Gastrocnemius medialis (tissue), 4 donors: Measurements from ENCODE around the gene ELMO2. TPM values are rescaled to one million over a fixed set of nuclear protein-coding genes. Genes with fewer than 3 reads are reported as not detected.
"Not testable (repeated sequence)": the region's sequence is repeated elsewhere in the genome, so short reads cannot be mapped to it uniquely, and the experiment has no call there.

Experiments
- ATAC-seq, 2 donors: fragments of 150-250 bp; one replicate each; pipeline ENCODE4 v1.9.1; 2016
- DNase-seq, 2 donors: peaks; one replicate each; pipeline ENCODE4 v3.0.0-alpha.2; 2019
- H3K27ac ChIP-seq, 4 donors: fragments of 200-600 bp; sonication (generic); 1 replicate in 1 of 4; 2 replicates in 3 of 4; pipeline ENCODE4 v1.5.1; 2016 to 2018; ENCODE audit warnings: mild to moderate bottlenecking in 2 of 4, moderate library complexity in 1 of 4
- H3K27me3 ChIP-seq, 3 donors: fragments of 200-600 bp; sonication (generic) in 2 of 3; 1 replicate in 1 of 3; 2 replicates in 2 of 3; pipeline versions ENCODE4 v1.5.1 to v1.6.0; 2016 to 2019; ENCODE audit warnings: mild to moderate bottlenecking in 1 of 3, moderate library complexity in 1 of 3
- H3K36me3 ChIP-seq, 2 donors: fragments of 200-600 bp; sonication (generic) in 1 of 2; one replicate each; pipeline ENCODE4 v1.5.1; 2017 to 2018
- H3K4me1 ChIP-seq, 2 donors: fragments of 200-600 bp; sonication (generic) in 1 of 2; one replicate each; pipeline ENCODE4 v1.5.1; 2016 to 2017; ENCODE audit warnings: mild to moderate bottlenecking in 2 of 2
- H3K4me3 ChIP-seq, 4 donors: fragments of 200-600 bp; sonication (generic) in 3 of 4; 1 replicate in 1 of 4; 2 replicates in 3 of 4; pipeline ENCODE4 v1.5.1; 2016 to 2019; ENCODE audit warnings: mild to moderate bottlenecking in 2 of 4
- H3K9me3 ChIP-seq, 3 donors: fragments of 200-600 bp; sonication (generic) in 2 of 3; 1 replicate in 1 of 3; 2 replicates in 2 of 3; pipeline ENCODE4 v1.5.1; 2016 to 2019
- CTCF ChIP-seq, 5 experiments: fragments of 450-650 bp in 3 of 5; fragments of 200-600 bp in 2 of 5; sonication (generic) in 2 of 5; IDR thresholded peaks in 4 of 5; conservative IDR thresholded peaks in 1 of 5; 1 replicate in 4 of 5; 2 replicates in 1 of 5; pipeline ENCODE4 v1.5.1; 2016 to 2019; ENCODE audit warnings: antibody characterized with exemption in 5 of 5, mild to moderate bottlenecking in 3 of 5, moderate library complexity in 3 of 5
- POLR2A ChIP-seq, 2 donors: fragments of 450-650 bp; IDR thresholded peaks; one replicate each; pipeline ENCODE4 v1.6.1; 2017; ENCODE audit warnings: antibody characterized with exemption in 2 of 2, mild to moderate bottlenecking in 2 of 2, moderate library complexity in 2 of 2
- in situ Hi-C, 4 donors: fragments of 200-750 bp; cut with MboI; loops; one replicate each; pipeline versions ENCODE4 v1.15.0 to v1.8.0; 2017; ENCODE audit warnings: low sequenced_read_pairs in 4 of 4
- intact Hi-C: fragments of 100-400 bp; cut with DNase I; formaldehyde crosslinking; loops from one replicate; pipeline ENCODE4 v1.15.1; 2023; ENCODE audit warnings: low total_unique reads
- total RNA-seq, 4 donors: library from RNA; depleted of rRNA; stranded (reverse); fragments of >200 nt; gene quantifications; one replicate each; pipeline versions ENCODE4 v1.1.0 to v1.2.3, GENCODE V29; 2016

The ELMO2 gene
- total RNA-seq, 4 donors from 2014 or later: 47.6 to 67.5 (median 53.6) TPM

- no peaks in the 10 kb centered on the region for H3K27me3 ChIP-seq
- intact Hi-C loops (no loop called here), in situ Hi-C loops (no loop called here)
- TF ChIP-seq CTCF (IDR thresholded peaks at IDR 0.05 in 4 of 5, conservative IDR thresholded peaks at IDR 0.05 in 1 of 5) (no peak), POLR2A (IDR thresholded peaks at IDR 0.05) (no peak)
- H3K4me1 ChIP-seq: no peaks in the 10 kb centered on the region
- H3K4me3 ChIP-seq: no peak overlapping the region
- H3K36me3 ChIP-seq: peaks cover 0 to 99% of the 10 kb centered on the region in 2 donors
- peak overlapping the region in 2 of 4 donors; percentile 28 to 33 for H3K27ac ChIP-seq
- no peaks in the 10 kb centered on the region for H3K9me3 ChIP-seq
- no peak for ATAC-seq
- DNase-seq: no peak
Observed at GRCh38 chr20:46388201-46388836, 18.1 kb downstream of the ELMO2 start.

- H3K27ac ChIP-seq, ATAC-seq, intact Hi-C loops, H3K4me1 ChIP-seq, H3K4me3 ChIP-seq, H3K27me3 ChIP-seq, DNase-seq, in situ Hi-C loops, H3K9me3 ChIP-seq: not testable (repeated sequence)
- peaks cover 2 to 99% of the 10 kb centered on the region in 2 donors for H3K36me3 ChIP-seq
Observed at GRCh38 chr20:46387054-46387453, 19.4 kb downstream of the ELMO2 start.

- Histone ChIP-seq H3K27ac (no peak overlapping the region), H3K27me3 (no peaks in the 10 kb centered on the region), H3K9me3 (no peaks in the 10 kb centered on the region), H3K36me3 (peaks cover 2 to 100% of the 10 kb centered on the region in 2 donors), H3K4me1 (no peaks in the 10 kb centered on the region), H3K4me3 (no peak overlapping the region)
- intact Hi-C loops: no loop called here
- TF ChIP-seq CTCF (IDR thresholded peaks at IDR 0.05 in 4 of 5, conservative IDR thresholded peaks at IDR 0.05 in 1 of 5) (no peak), POLR2A (IDR thresholded peaks at IDR 0.05) (no peak)
- ATAC-seq: no peak
- in situ Hi-C loops: no loop called here
- DNase-seq: no peak
Observed at GRCh38 chr20:46378412-46379009, 27.9 kb downstream of the ELMO2 start.

GRCh38 chr20:46377518-46377917, 28.9 kb downstream of the ELMO2 start:
- H3K4me3 ChIP-seq: no peak overlapping the region
- H3K27me3 ChIP-seq: no peaks in the 10 kb centered on the region
- H3K4me1 ChIP-seq: no peaks in the 10 kb centered on the region
- H3K36me3 ChIP-seq: peaks cover 2 to 100% of the 10 kb centered on the region in 2 donors
- no peak overlapping the region for H3K27ac ChIP-seq
- DNase-seq: no peak
- no peak for ATAC-seq
- in situ Hi-C loops: no loop called here
- no peaks in the 10 kb centered on the region for H3K9me3 ChIP-seq
- TF ChIP-seq CTCF (IDR thresholded peaks at IDR 0.05 in 4 of 5, conservative IDR thresholded peaks at IDR 0.05 in 1 of 5) (no peak), POLR2A (IDR thresholded peaks at IDR 0.05) (no peak)
- intact Hi-C loops: no loop called here

GRCh38 chr20:46376196-46376785, 30.1 kb downstream of the ELMO2 start:
- no peak for DNase-seq
- no peak for ATAC-seq
- no peaks in the 10 kb centered on the region for H3K4me1 ChIP-seq
- TF ChIP-seq POLR2A (IDR thresholded peaks at IDR 0.05): no peak
- TF ChIP-seq CTCF (IDR thresholded peaks at IDR 0.05 in 4 of 5, conservative IDR thresholded peaks at IDR 0.05 in 1 of 5): no peak
- in situ Hi-C loops: no loop called here
- peaks cover 0 to 100% of the 10 kb centered on the region in 2 donors for H3K36me3 ChIP-seq
- intact Hi-C loops: no loop called here
- H3K27ac ChIP-seq: no peak overlapping the region
- no peak overlapping the region for H3K4me3 ChIP-seq
- H3K9me3 ChIP-seq: no peaks in the 10 kb centered on the region
- no peaks in the 10 kb centered on the region for H3K27me3 ChIP-seq
